ENCODE measurements around the gene TRPM8. TPM values are rescaled to one million over a fixed set of nuclear protein-coding genes. Genes with fewer than 3 reads are reported as not detected.

TRPM8 gene
- total and polyA plus RNA-seq, 2 of the 13 experiments (the other 11 are each of a cell fraction or from before 2014, with no cell fraction given): 0.12 TPM; not detected in 1

- no peak for TF ChIP-seq SIX1 (CRISPR knock-in tag; IDR thresholded peaks at IDR 0.05; ENCODE audit: borderline replicate concordance)
- TF ChIP-seq DMAP1 (CRISPR knock-in tag; IDR thresholded peaks at IDR 0.05): no peak
- no peak for TF ChIP-seq GATAD1 (CRISPR knock-in tag; IDR thresholded peaks at IDR 0.05)
- peak; percentile 35; the same call in 1 of the 2 replicates for TF ChIP-seq RARA (CRISPR knock-in tag; IDR thresholded peaks at IDR 0.05)
- TF ChIP-seq TP53 (CRISPR knock-in tag; conservative IDR thresholded peaks at IDR 0.05): no peak
- TF ChIP-seq LCORL (IDR thresholded peaks at IDR 0.05): no peak
- TF ChIP-seq LCORL (CRISPR knock-in tag; IDR thresholded peaks at IDR 0.05): no peak
- no peak for TF ChIP-seq TIGD3 (CRISPR knock-in tag; IDR thresholded peaks at IDR 0.05; ENCODE audit: borderline replicate concordance)
- TF ChIP-seq HOXD1 (CRISPR knock-in tag; IDR thresholded peaks at IDR 0.05): no peak
- no peak for TF ChIP-seq ZNF136 (CRISPR knock-in tag; IDR thresholded peaks at IDR 0.05; ENCODE audit: low read depth)
- no peak for TF ChIP-seq MBNL3 (CRISPR knock-in tag; conservative IDR thresholded peaks at IDR 0.05)
- TF ChIP-seq ATF7-NPFF (CRISPR knock-in tag; IDR thresholded peaks at IDR 0.05; ENCODE audit: low read depth): no peak
- no peak for TF ChIP-seq SNAPC5 (CRISPR knock-in tag; IDR thresholded peaks at IDR 0.05; ENCODE audit: borderline replicate concordance)
- no peak for TF ChIP-seq EEA1 (CRISPR knock-in tag; IDR thresholded peaks at IDR 0.05; ENCODE audit: borderline replicate concordance)
- no peak for TF ChIP-seq ZNF598 (CRISPR knock-in tag; IDR thresholded peaks at IDR 0.05; ENCODE audit: borderline replicate concordance)
- no peak for TF ChIP-seq ZNF121 (CRISPR knock-in tag; IDR thresholded peaks at IDR 0.05)
- no peak for TF ChIP-seq ZFX (CRISPR knock-in tag; IDR thresholded peaks at IDR 0.05; ENCODE audit: low read depth)
- TF ChIP-seq CREM (IDR thresholded peaks at IDR 0.05): no peak
- no peak for TF ChIP-seq CREM (CRISPR knock-in tag; IDR thresholded peaks at IDR 0.05)
- TF ChIP-seq ZNF567 (CRISPR knock-in tag; IDR thresholded peaks at IDR 0.05; ENCODE audit: borderline replicate concordance): no peak
- TF ChIP-seq CEBPG (CRISPR knock-in tag; IDR thresholded peaks at IDR 0.05): no peak
- TF ChIP-seq ZNF10 (CRISPR knock-in tag; IDR thresholded peaks at IDR 0.05; ENCODE audit: borderline replicate concordance, low read depth): no peak
- no peak for TF ChIP-seq CEBPB (IDR thresholded peaks at IDR 0.05; ENCODE audit: borderline replicate concordance, low read depth, low read length)
- no peak for TF ChIP-seq ZSCAN29 (CRISPR knock-in tag; conservative IDR thresholded peaks at IDR 0.05)
- no peak for TF ChIP-seq ZNF275 (CRISPR knock-in tag; IDR thresholded peaks at IDR 0.05; ENCODE audit: borderline replicate concordance)
- no peak for TF ChIP-seq ZFP62 (CRISPR knock-in tag; IDR thresholded peaks at IDR 0.05)
- TF ChIP-seq ZNF225 (CRISPR knock-in tag; IDR thresholded peaks at IDR 0.05): no peak
- TF ChIP-seq BATF2 (CRISPR knock-in tag; IDR thresholded peaks at IDR 0.05): 0 out of 2 replicates have a peak, but pooled peaks have one; percentile 44
- TF ChIP-seq ZNF446 (CRISPR knock-in tag; IDR thresholded peaks at IDR 0.05): no peak
These were observed 4.3 kb upstream of the TRPM8 start (continued) for GRCh38 chr2:233912691-233913423.
